H1 (cell line): Measurements from ENCODE around the gene FGF11. TPM values are rescaled to one million over a fixed set of nuclear protein-coding genes. Genes with fewer than 3 reads are reported as not detected.

Experiments used
- CTCF ChIA-PET: fragments of 300-600 bp; sonication (Branson Sonifier 250); formaldehyde crosslinking; loops from one replicate; lab custom pipeline; 2021; ENCODE audit not compliant: partially characterized antibody; lab: Charles Lee
- POLR2A ChIA-PET: fragments of 300-600 bp; sonication (Branson Sonifier 250); formaldehyde crosslinking; loops from one replicate; lab custom pipeline; 2021; ENCODE audit warnings: inconsistent platforms; ENCODE audit not compliant: partially characterized antibody; lab: Charles Lee
- DNase-seq, 2 experiments: peaks; one replicate each; pipeline versions ENCODE4 v3.0.0 to v3.0.0-alpha.2; 2010 to 2022; ENCODE audit warnings: low spot score in 2 of 2, low read depth in 1 of 2, mixed read lengths in 1 of 2
- FAIRE-seq: peaks from 2 replicates; lab custom pipeline; 2011; peaks lifted over from hg19 to GRCh38; lab: Jason Lieb, UNC
- H2AFZ ChIP-seq: 2 replicates; pipeline ENCODE4 v1.8.1; 2012; ENCODE audit warnings: low read length, inconsistent platforms
- H2AK5ac ChIP-seq: 2 replicates; pipeline ENCODE4 v1.6.1; 2013; ENCODE audit warnings: low read depth, low read length
- H2BK120ac ChIP-seq: replicated peaks from 2 replicates; pipeline ENCODE3; 2013; ENCODE audit warnings: low read depth, low read length, inconsistent platforms
- H2BK12ac ChIP-seq: 2 replicates; pipeline ENCODE4 v1.6.1; 2013; ENCODE audit warnings: low read depth, low read length
- H2BK15ac ChIP-seq: 2 replicates; pipeline ENCODE4 v1.6.1; 2013; ENCODE audit warnings: low read length
- H2BK20ac ChIP-seq: 2 replicates; pipeline ENCODE4 v1.6.1; 2013; ENCODE audit warnings: low read length
- H2BK5ac ChIP-seq: 2 replicates; pipeline ENCODE4 v1.6.1; 2013; ENCODE audit warnings: low read depth, low read length
- H3K14ac ChIP-seq: 2 replicates; pipeline ENCODE4 v1.6.1; 2013; ENCODE audit warnings: inconsistent platforms; ENCODE audit not compliant: insufficient read length
- H3K18ac ChIP-seq: 2 replicates; pipeline ENCODE4 v1.6.1; 2013; ENCODE audit warnings: low read length; ENCODE audit errors: extremely low read depth
- H3K23ac ChIP-seq: 2 replicates; pipeline ENCODE4 v1.6.1; 2013; ENCODE audit warnings: inconsistent platforms; ENCODE audit not compliant: insufficient read length
- H3K23me2 ChIP-seq: 2 replicates; pipeline ENCODE4 v1.6.1; 2013; ENCODE audit warnings: low read depth, low read length
- H3K27ac ChIP-seq: 2 replicates; pipeline ENCODE4 v1.6.1; 2011; ENCODE audit warnings: low read depth, low read length, inconsistent platforms
- H3K27me3 ChIP-seq, 4 experiments: replicated peaks in 1 of 4; 1 replicate in 1 of 4; 2 replicates in 3 of 4; pipeline versions ENCODE4 v1.6.1 to v1.8.1; 2011 to 2013; ENCODE audit warnings: low read length in 3 of 4, mild to moderate bottlenecking in 3 of 4, inconsistent platforms in 2 of 4, mixed read lengths in 2 of 4, moderate library complexity in 1 of 4; ENCODE audit not compliant: control insufficient read depth in 3 of 4, insufficient read depth in 3 of 4; ENCODE audit errors: extremely low read depth in 1 of 4
- H3K36me3 ChIP-seq, 4 experiments: 2 replicates each; pipeline versions ENCODE4 v1.6.1 to v1.8.1; 2011 to 2013; ENCODE audit warnings: mild to moderate bottlenecking in 4 of 4, low read length in 3 of 4, moderate library complexity in 2 of 4, control low read depth in 1 of 4, inconsistent platforms in 1 of 4; ENCODE audit not compliant: insufficient read depth in 4 of 4, control insufficient read depth in 2 of 4
- H3K4ac ChIP-seq: replicated peaks from 2 replicates; pipeline ENCODE3; 2013; ENCODE audit warnings: low read length, low read depth, mixed read lengths, inconsistent platforms; ENCODE audit not compliant: insufficient read length
- H3K4me1 ChIP-seq, 4 experiments: replicated peaks in 1 of 4; 1 replicate in 1 of 4; 2 replicates in 3 of 4; pipeline versions ENCODE4 v1.6.1 to v1.8.1; 2011 to 2013; ENCODE audit warnings: low read length in 3 of 4, inconsistent platforms in 2 of 4, mixed read lengths in 1 of 4; ENCODE audit not compliant: insufficient read depth in 4 of 4, control insufficient read depth in 3 of 4
- H3K4me2 ChIP-seq, 2 experiments: 2 replicates each; pipeline versions ENCODE4 v1.6.1 to v1.8.1; 2011 to 2013; ENCODE audit warnings: low read depth in 2 of 2, low read length in 2 of 2, control low read depth in 1 of 2, inconsistent platforms in 1 of 2, mild to moderate bottlenecking in 1 of 2; ENCODE audit not compliant: insufficient read depth in 1 of 2
- H3K4me3 ChIP-seq, 4 experiments: fragments of 200-600, 300-600 bp in 1 of 4; sonication (generic), shearing (Covaris generic), sonication (Bioruptor Twin) in 1 of 4; 2 replicates each; pipeline versions ENCODE4 v1.5.1 to v1.8.1; 2011 to 2016; ENCODE audit warnings: low read length in 4 of 4, low read depth in 3 of 4, control low read depth in 2 of 4, inconsistent platforms in 2 of 4, mild to moderate bottlenecking in 2 of 4, mixed read lengths in 1 of 4, moderate library complexity in 1 of 4; ENCODE audit not compliant: insufficient read depth in 2 of 4; ENCODE audit errors: extremely low read depth in 1 of 4
- H3K56ac ChIP-seq: replicated peaks from 2 replicates; pipeline ENCODE3; 2013; ENCODE audit warnings: low read depth, mild to moderate bottlenecking, mixed read lengths, low read length, inconsistent platforms; ENCODE audit not compliant: insufficient read length
- H3K79me1 ChIP-seq: 2 replicates; pipeline ENCODE4 v1.6.1; 2013; ENCODE audit warnings: low read depth, low read length, control low read depth
- H3K79me2 ChIP-seq, 2 experiments: 2 replicates each; pipeline versions ENCODE4 v1.6.1 to v1.8.1; 2012 to 2013; ENCODE audit warnings: low read length in 2 of 2, mild to moderate bottlenecking in 2 of 2, inconsistent platforms in 1 of 2; ENCODE audit not compliant: insufficient read depth in 2 of 2, control insufficient read depth in 1 of 2
- H3K9ac ChIP-seq, 4 experiments: replicated peaks in 1 of 4; 1 replicate in 1 of 4; 2 replicates in 3 of 4; pipeline versions ENCODE4 v1.6.1 to v1.8.1; 2011 to 2013; ENCODE audit warnings: low read depth in 3 of 4, low read length in 3 of 4, control low read depth in 2 of 4, mild to moderate bottlenecking in 2 of 4, moderate library complexity in 2 of 4, inconsistent platforms in 1 of 4; ENCODE audit errors: extremely low read depth in 1 of 4
- H3K9me3 ChIP-seq, 2 experiments: 2 replicates each; pipeline versions ENCODE4 v1.6.1 to v1.8.1; 2012 to 2013; ENCODE audit warnings: mild to moderate bottlenecking in 2 of 2, moderate library complexity in 2 of 2, control low read depth in 1 of 2, inconsistent platforms in 1 of 2, low read depth in 1 of 2, low read length in 1 of 2, mixed read lengths in 1 of 2; ENCODE audit not compliant: insufficient read depth in 2 of 2
- H4K20me1 ChIP-seq, 2 experiments: replicated peaks in 1 of 2; 2 replicates each; pipeline versions ENCODE3 to v1.8.1; 2011 to 2013; ENCODE audit warnings: inconsistent platforms in 2 of 2, low read length in 2 of 2, mild to moderate bottlenecking in 1 of 2; ENCODE audit not compliant: insufficient read depth in 2 of 2, control insufficient read depth in 1 of 2
- H4K5ac ChIP-seq: 2 replicates; pipeline ENCODE4 v1.6.1; 2013; ENCODE audit warnings: low read length, low read depth, mixed read lengths, inconsistent platforms; ENCODE audit not compliant: insufficient read length
- H4K8ac ChIP-seq: 2 replicates; pipeline ENCODE4 v1.8.0; 2013; ENCODE audit warnings: mild to moderate bottlenecking, moderate library complexity, low read length, inconsistent platforms; ENCODE audit not compliant: insufficient read depth; ENCODE audit errors: extremely low read depth
- H4K91ac ChIP-seq: replicated peaks from 2 replicates; pipeline ENCODE3; 2013; ENCODE audit warnings: low read length, mixed read lengths, inconsistent platforms; ENCODE audit not compliant: insufficient read length
- BRCA1 ChIP-seq: IDR thresholded peaks from 2 replicates; pipeline ENCODE4 v1.6.1; 2012; ENCODE audit warnings: low read depth, low read length, improper control_type of control experiment
- EP300 ChIP-seq, 2 experiments: IDR thresholded peaks; 1 replicate in 1 of 2; 2 replicates in 1 of 2; pipeline ENCODE4 v1.6.1; 2011 to 2012; ENCODE audit warnings: low read depth in 2 of 2, low read length in 2 of 2, mild to moderate bottlenecking in 2 of 2, borderline replicate concordance in 1 of 2, inconsistent platforms in 1 of 2, moderate library complexity in 1 of 2
- EZH2 ChIP-seq: fragments of 200-600 bp; sonication (generic); IDR thresholded peaks from 2 replicates; pipeline ENCODE4 v1.7.1; 2012; ENCODE audit warnings: low read depth, mild to moderate bottlenecking, moderate library complexity, low read length, inconsistent platforms; ENCODE audit not compliant: severe bottlenecking
- SP1 ChIP-seq: IDR thresholded peaks from 2 replicates; pipeline ENCODE4 v1.6.1; 2011; ENCODE audit warnings: low read depth, low read length
- TBP ChIP-seq: IDR thresholded peaks from 2 replicates; pipeline ENCODE4 v1.6.1; 2011; ENCODE audit warnings: low read depth, low read length, improper control_type of control experiment
- TCF12 ChIP-seq: IDR thresholded peaks from 2 replicates; pipeline ENCODE4 v1.6.1; 2011; ENCODE audit warnings: low read depth, mild to moderate bottlenecking, low read length
- WGBS, 2 experiments: shearing (Covaris generic) in 1 of 2; methylation state at CpG; one replicate each; pipeline versions ENCODE4 v1.1.6 to v1.1.7; 2013 to 2015; ENCODE audit warnings: low lambda C conversion rate in 2 of 2, mixed read lengths in 2 of 2, inconsistent platforms in 1 of 2, low coverage in 1 of 2, missing lambda C conversion rate in 1 of 2; ENCODE audit not compliant: insufficient replicate concordance in 2 of 2, insufficient coverage in 1 of 2, insufficient read length in 1 of 2; ENCODE audit errors: extremely low coverage in 1 of 2, missing lambda C conversion rate in 1 of 2; 5-methylcytosine and 5-hydroxymethylcytosine counted together
- polyA plus RNA-seq, 7 experiments: library from polyadenylated mRNA; depleted of rRNA in 3 of 7; stranded (reverse) in 5 of 7; unstranded in 2 of 7; fragments of >200 nt in 5 of 7; fragments of 200-250 nt in 2 of 7; gene quantifications; 1 replicate in 5 of 7; 2 replicates in 1 of 7; 4 replicates in 1 of 7; pipeline versions ENCODE4 v1.2.1 to v1.2.3, GENCODE V29; 2011 to 2013; ENCODE audit warnings: missing spikeins in 2 of 7, mixed read lengths in 2 of 7
- total RNA-seq: library from RNA; stranded (reverse); fragmentation: NEBNext Ultra II Directional; extraction: Animal tissue kit (Norgen Biotek cat#: 25700); gene quantifications from 2 replicates; pipeline ENCODE4 v1.2.1, GENCODE V29; 2021
- TF ChIP-seq, protein P1 (sequence below): IDR thresholded peaks from 2 replicates; pipeline ENCODE4 v1.6.1; 2011; ENCODE audit warnings: low read depth, mild to moderate bottlenecking, low read length; ENCODE audit not compliant: insufficient read depth

The FGF11 gene
- total and polyA plus RNA-seq, 2 of the 8 experiments (the other 6 are each of a cell fraction or from before 2014, with no cell fraction given) = 11.8 to 26.1 TPM

DNA sequence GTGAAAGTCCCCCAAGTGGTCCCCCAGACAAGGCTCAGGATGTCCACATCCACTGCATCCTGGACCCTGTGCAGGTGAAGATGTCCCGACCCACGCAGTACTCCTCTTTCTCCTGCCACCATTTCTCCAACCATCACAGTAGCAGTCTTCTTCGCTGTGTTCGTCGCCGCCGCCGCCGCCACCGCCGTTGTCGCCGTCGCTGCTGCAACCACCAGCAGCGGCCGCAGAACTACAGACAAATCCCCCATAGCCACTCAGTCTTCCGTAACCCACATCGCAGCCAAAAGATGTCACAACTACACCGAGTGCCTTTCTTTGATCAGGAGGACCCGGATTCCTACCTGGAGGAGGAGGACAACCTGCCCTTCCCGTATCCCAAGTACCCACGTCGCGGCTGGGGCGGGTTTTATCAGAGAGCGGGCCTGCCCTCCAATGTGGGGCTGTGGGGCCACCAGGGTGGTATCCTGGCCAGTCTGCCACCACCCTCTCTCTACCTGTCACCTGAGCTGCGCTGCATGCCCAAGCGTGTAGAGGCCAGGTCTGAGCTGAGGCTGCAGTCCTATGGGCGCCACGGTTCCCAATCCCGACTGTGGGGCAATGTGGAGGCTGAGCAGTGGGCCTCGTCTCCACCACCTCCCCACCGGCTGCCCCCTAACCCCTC, 13.0 kb upstream of the FGF11 start:
- Histone ChIP-seq H4K8ac (no peak overlapping the region; the same call in 1 of the 2 replicates), H2BK5ac (no peak overlapping the region), H2BK20ac (no peak overlapping the region), H4K5ac (no peak overlapping the region), H3K36me3 (no peaks in the 10 kb centered on the region), H3K56ac (no peak overlapping the region), H3K4ac (no peak overlapping the region), H4K91ac (no peak overlapping the region), H3K4me2 (no peak overlapping the region), H2BK12ac (no peak overlapping the region), H4K20me1 (peaks cover 0 to 3% of the 10 kb centered on the region in 2 experiments), H3K9me3 (no peaks in the 10 kb centered on the region), H2BK15ac (no peak overlapping the region), H3K23me2 (no peaks in the 10 kb centered on the region), H3K23ac (no peak overlapping the region), H3K18ac (no peak overlapping the region), H3K4me3 (no peak overlapping the region), H2BK120ac (no peak overlapping the region), H3K9ac (no peak overlapping the region), H3K79me1 (no peaks in the 10 kb centered on the region), H3K27me3 (no peaks in the 10 kb centered on the region; a peak in 1 of 7 replicates), H3K14ac (no peak overlapping the region), H2AK5ac (no peak overlapping the region), H3K27ac (no peak overlapping the region), H3K4me1 (no peaks in the 10 kb centered on the region; a peak in 1 of 7 replicates), H2AFZ (no peak overlapping the region), H3K79me2 (no peaks in the 10 kb centered on the region)
- no peak for TF ChIP-seq BRCA1
- no peak for TF ChIP-seq EP300 (IDR thresholded peaks at IDR 0.05; ENCODE audit: borderline replicate concordance in 1 of 2, low read depth in 2 of 2, low read length in 2 of 2)
- TF ChIP-seq EZH2 = no peak
- TF ChIP-seq TBP = no peak
- no peak for TF ChIP-seq SP1
- no peak for TF ChIP-seq TCF12
- TF ChIP-seq, protein P1, sequence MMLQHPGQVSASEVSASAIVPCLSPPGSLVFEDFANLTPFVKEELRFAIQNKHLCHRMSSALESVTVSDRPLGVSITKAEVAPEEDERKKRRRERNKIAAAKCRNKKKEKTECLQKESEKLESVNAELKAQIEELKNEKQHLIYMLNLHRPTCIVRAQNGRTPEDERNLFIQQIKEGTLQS = no peak
- WGBS, 2 experiments = 96% methylated on average over 30 of the region's 33 CpGs; no CpG with 5 or more reads in 1 of the 2 experiments
- no peak for DNase-seq
- ChIA-PET POLR2A (interaction anchor here (0.9 to 2.0 kb wide), 4 partner anchors 9 to 59 kb away, joined by 3 to 6 read pairs (median 5); no protein-coding TSS in a partner anchor), CTCF (interaction anchor here (0.6 to 3.3 kb wide), 3 partner anchors 10 to 87 kb away, joined by 3 to 17 read pairs (median 8); partner anchors contain the start of gene TMEM102)
- no peak for FAIRE-seq
